DMS 273 (cell line): ENCODE measurements around the gene KIAA1217.

ENCODE experiments used
- DNase-seq: peaks from one replicate; lab custom pipeline; 2025; ENCODE audit not compliant: unreplicated experiment; lab: John Stamatoyannopoulos, UW

KIAA1217 gene

DNA sequence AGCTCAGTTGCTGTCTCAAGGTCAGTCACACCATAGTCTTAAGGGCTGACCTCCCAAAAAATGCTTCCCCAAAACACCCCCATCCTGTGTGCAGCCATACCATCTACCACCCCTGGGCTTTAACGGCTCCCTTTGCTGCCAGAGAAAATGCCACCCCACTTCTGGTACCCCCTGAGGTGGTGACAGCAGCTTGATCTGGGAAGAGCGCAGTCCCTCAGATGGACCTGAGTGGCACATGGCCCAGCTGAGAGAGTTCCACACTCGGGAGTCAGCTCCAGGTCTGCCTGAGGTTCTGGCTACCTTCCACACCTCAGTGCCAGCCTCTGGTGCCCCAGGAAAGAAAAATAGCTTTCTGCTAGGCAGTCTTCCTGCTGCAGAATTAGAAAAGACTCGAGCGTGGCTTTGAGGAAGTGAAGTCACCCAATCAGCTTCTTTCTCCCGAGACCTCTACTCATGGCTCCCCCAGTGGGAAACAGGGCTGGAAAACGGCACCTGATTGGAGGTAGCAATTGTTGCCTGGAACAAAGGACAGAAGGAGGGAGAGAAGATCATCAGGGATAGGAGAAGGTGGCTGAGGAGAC, 363.0 kb downstream of the KIAA1217 start:
- no peak for DNase-seq

DNA sequence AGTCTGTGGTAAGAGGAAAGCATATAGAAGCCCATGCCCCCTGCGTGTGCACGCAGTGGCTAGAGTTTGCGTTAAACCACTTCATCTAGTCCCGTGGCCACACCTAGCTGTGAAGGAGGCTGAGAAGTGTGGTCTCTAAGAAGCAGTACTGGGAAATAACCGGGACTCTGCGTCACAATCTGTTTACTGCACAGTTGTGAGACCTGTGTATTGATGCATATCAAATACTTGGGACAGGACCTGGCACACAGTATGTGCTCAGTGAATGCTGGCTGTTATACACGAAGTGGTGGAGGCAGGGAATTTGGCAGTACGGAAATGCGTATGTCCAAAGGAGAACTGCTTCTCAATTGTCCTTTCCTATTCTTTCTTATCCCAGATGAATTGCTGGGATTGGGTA, 365.2 kb downstream of the KIAA1217 start:
- DNase-seq: no peak

DNA sequence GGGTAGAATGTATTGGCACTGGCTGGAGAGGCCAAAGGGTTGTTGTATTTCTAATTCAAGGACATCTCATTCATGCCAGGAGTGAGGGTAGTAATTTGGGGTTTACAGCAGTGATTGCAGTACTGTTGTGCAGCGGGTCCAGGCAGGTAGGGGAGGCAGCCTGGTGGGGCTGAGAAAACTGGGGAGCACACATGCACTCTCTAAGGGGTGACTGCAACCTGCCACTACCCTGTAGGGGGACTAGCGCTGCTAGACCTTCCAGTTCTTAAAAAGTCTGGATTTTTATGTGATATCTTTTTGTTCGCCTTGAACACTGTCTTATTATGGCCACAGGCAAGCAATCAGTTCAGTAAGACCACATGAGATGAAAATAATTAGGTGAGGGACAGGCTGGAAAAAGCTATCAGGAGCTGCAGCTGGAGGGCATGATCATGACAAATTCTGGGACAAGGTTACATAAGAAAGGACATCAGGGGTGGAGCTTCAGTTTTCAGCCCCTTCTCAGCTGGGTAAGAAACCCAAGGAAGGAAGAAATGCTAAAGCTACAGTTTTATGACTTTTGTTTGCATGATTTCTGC, 365.7 kb downstream of the KIAA1217 start:
- DNase-seq: no peak

DNA sequence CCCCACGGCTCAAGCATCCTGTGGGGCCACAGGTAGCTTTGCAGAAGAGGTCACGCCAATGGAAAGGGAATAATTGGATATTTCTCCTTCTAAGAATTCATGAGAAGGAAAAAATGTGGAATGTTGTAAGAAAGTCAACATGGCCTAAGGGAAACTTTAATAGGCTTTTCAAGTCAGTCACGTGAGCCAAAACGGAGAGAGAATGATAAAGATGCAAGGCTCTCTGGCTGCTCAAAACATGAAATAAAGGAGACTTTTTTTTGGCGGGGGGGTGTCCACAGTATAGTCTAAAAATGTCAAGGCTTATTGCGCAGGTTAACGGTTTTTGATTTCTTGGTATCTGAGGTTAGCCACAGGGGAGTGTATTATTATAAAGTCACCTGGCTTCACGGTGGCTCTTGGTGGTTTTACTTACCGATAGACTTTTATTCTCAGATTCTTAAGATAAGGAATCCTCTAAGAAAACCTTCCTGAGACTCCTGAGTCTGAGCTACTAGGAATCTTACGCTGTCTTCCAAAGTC, 366.6 kb downstream of the KIAA1217 start:
- DNase-seq: no peak

DNA sequence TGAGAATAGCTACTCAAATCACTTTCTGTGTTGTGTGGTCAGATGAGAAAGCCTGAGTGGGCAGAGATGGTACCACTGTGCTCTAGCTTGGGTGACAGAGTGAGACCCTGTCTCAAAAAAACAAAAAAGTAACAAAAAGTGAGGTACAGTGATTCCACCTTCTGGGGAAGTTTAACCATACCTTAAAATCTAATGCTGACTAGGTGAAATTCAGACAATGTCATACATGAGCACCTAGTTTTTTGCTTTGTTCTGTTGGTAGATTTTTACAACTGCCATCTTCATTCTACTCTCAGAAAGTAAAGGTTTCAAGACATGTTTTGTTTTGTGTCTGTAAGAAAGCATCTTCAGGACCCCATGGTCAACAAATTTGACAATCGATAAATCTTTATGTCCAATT, 370.5 kb downstream of the KIAA1217 start:
- no peak for DNase-seq

DNA sequence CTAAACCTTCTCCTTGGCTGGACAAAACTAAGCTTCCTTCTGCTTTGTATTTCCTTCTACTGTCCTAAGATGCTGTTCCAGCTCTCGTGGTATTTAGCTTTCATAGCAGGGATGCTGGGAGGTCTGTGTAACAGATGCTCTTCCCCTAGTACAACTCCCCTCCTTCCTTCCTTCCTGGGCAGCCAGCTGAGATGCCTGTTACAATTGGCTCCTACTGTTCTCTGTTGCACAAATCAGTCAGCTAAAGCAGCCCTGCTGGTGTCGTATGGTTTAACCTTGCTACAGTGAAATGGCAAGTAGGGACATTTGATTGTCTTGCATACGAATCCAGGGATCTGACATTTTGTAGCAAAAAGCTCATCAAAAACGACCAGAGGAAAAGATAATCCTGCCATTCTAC, 371.0 kb downstream of the KIAA1217 start:
- DNase-seq: peak; percentile 2

DNA sequence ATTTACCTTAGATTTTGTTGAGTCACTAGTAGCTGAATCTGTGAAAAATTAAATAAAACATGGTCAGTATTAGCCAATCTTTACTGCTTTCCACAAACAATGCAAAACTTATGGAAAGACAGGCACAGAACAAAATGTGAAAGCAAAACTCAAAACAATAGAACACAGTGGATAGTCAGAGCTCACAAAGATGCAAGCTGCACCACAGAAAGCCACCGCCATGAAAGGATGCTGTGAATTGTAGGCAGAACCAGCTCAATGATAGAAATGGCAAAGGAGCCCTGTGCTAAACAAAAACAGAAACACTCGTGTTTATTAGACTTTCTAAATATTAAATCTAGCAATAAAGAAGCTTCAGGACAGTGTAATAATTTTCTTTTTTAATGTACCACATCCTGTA, 380.3 kb downstream of the KIAA1217 start:
- no peak for DNase-seq

DNA sequence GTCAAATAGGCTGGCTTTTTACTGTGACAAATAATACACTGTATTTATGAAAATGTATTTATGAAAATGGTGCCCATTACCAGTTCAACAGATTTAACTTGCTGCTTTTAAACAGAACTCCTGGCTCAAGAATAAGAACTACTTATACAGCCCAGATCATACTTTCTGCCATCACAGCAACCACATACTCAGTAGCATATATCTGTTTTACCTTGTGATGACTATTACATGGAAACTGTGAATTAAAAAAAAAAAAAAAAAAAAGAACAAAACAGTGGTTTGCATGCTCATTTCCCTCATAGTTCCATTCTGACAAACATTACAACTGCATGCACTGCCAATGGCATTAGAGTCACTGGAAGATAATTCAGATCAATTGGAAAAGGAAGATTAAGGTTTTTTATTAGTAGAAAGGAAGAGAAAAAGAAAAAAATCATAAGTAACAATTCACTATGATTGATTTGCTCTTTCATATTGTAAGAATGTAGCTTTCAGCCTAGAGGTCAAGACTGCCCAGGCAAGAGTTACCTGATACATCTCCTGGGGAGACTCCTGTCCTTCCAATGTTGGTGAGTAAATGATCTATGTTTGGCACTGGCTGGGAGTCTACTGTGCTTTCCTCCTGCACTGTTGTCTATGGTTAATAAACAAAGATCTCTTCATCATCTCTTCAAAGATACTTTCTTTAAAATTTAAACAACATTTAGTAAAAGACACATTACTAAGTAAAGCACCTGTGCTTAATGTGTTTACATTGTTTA, 381.9 kb downstream of the KIAA1217 start:
- DNase-seq: no peak

DNA sequence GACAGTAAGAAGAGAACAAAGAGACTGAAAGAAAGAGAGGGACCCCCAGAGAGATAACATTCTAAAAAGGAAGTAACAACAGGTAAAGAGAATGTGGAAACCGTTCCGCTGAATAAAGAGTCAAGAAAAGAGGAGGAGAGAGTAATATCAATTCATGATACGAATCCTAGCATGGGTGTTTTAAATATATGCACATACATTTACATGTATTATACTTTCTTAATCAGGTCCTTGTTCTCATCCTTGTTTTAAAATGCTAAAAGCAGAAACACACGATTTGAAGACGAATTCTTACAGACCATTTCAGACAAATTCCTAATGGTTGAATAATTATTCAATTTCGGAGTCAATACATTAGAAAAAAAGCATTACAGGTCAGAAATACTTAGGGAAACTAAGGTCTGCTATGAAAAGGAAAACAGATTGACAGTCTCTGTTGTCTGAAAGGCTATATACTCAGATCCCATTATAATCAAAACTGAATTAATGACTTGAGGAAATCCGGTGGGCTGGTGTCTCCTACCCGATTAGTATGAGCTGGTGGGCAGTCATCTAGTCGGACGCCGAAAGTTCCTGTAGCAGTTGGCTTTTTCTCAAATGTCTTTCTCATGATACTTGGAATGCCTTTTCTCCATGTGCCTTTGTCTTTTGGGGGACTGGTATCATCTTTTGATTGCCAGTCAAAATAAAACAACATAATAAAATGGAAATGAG, 387.4 kb downstream of the KIAA1217 start:
- DNase-seq: no peak

DNA sequence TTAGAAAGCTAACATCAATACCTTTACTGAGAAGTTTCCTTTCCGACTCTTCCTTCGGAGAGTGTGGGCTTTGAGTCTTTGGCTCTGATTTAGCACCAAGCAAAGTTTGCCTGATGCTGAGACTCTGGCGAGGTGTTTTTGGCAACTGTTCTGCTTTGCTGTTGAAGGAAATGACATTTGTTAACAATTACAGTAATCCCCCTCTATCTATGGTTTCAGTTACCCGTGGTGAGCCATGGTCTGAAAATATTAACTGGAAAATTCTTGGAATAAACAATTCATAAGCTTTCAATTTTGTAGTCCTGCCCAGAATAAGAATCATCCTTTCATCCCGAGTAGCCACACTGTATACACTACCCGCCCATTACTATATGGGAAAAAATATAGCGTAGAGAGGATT, 388.5 kb downstream of the KIAA1217 start:
- DNase-seq: no peak
